HepG2 (cell line): ENCODE data around the gene RASD1. TPM values are rescaled to one million over a fixed set of nuclear protein-coding genes. Genes with fewer than 3 reads are reported as not detected.
A peak's percentile ranks its signal among the peaks of the same experiment; 100 is the strongest.

Source experiments
- ATAC-seq: fragments of 200-7000 bp; cut with Tn5 transposase; 3 replicates; pipeline ENCODE4 v1.9.1; 2020; ENCODE audit warnings: mild to moderate bottlenecking, moderate library complexity
- BruUV-seq: library from RNA; stranded (reverse); fragments of 400-500 nt; replicated peaks from 2 replicates; lab custom pipeline; 2021; lab: Mats Ljungman, UMichigan
- CTCF ChIA-PET: fragments of 300-600 bp; formaldehyde crosslinking; extraction: SDS; loops from one replicate; lab custom pipeline; 2021; ENCODE audit warnings: low total read pairs, inconsistent platforms, low intra/inter-chr PET ratio; lab: Yijun Ruan, JAX
- POLR2A ChIA-PET: fragments of 350-600 bp; sonication (Branson Sonifier 250); formaldehyde crosslinking; loops from one replicate; lab custom pipeline; 2020; ENCODE audit warnings: antibody characterized with exemption, inconsistent platforms; lab: Yijun Ruan, JAX
- DNase-seq: peaks from one replicate; pipeline ENCODE4 v3.0.0-alpha.2; 2015; ENCODE audit warnings: low spot score
- FAIRE-seq: peaks from 3 replicates; lab custom pipeline; 2011; peaks lifted over from hg19 to GRCh38; lab: Jason Lieb, UNC
- H2AFZ ChIP-seq: one replicate; pipeline ENCODE4 v1.6.1; 2011; ENCODE audit warnings: low read length, inconsistent platforms
- H3K27ac ChIP-seq: fragments of 300-600 bp; 3 replicates; pipeline ENCODE4 v1.8.0; 2011; ENCODE audit warnings: mixed run types, mild to moderate bottlenecking, mixed read lengths, low read length, inconsistent platforms; ENCODE audit not compliant: insufficient read depth; ENCODE audit errors: extremely low read length
- H3K27me3 ChIP-seq, 2 experiments: fragments of 200-600 bp in 1 of 2; 2 replicates in 1 of 2; 3 replicates in 1 of 2; pipeline versions ENCODE4 v1.6.0 to v1.8.0; 2011; ENCODE audit warnings: low read length in 2 of 2, mild to moderate bottlenecking in 2 of 2, moderate library complexity in 2 of 2, inconsistent platforms in 1 of 2; ENCODE audit not compliant: insufficient read depth in 2 of 2, control insufficient read depth in 1 of 2
- H3K36me3 ChIP-seq, 2 experiments: fragments of 200-600 bp in 1 of 2; replicated peaks in 1 of 2; 2 replicates in 1 of 2; 3 replicates in 1 of 2; pipeline versions ENCODE4 v1.5.1 to v1.8.0; 2011; ENCODE audit warnings: low read length in 2 of 2, inconsistent platforms in 1 of 2; ENCODE audit not compliant: insufficient read depth in 2 of 2, control insufficient read depth in 1 of 2
- H3K4me1 ChIP-seq: 2 replicates; pipeline ENCODE4 v1.5.1; 2012; ENCODE audit warnings: low read length, inconsistent platforms; ENCODE audit not compliant: insufficient read depth
- H3K4me2 ChIP-seq: 2 replicates; pipeline ENCODE4 v1.6.0; 2011; ENCODE audit warnings: low read depth, low read length, inconsistent platforms
- H3K4me3 ChIP-seq, 3 experiments: fragments of 200-600 bp in 1 of 3; sonication (generic), shearing (Covaris generic) in 1 of 3; replicated peaks in 1 of 3; 2 replicates each; pipeline ENCODE4 v1.5.1; 2011 to 2016; ENCODE audit warnings: low read length in 3 of 3, inconsistent platforms in 2 of 3, low read depth in 2 of 3, mild to moderate bottlenecking in 2 of 3, control low read depth in 1 of 3, mixed read lengths in 1 of 3; ENCODE audit not compliant: insufficient read depth in 1 of 3
- H3K79me2 ChIP-seq: one replicate; pipeline ENCODE4 v1.6.1; 2011; ENCODE audit warnings: low read length, inconsistent platforms; ENCODE audit not compliant: insufficient read depth
- H3K9ac ChIP-seq: 2 replicates; pipeline ENCODE4 v1.6.0; 2011; ENCODE audit warnings: mild to moderate bottlenecking, low read depth, low read length, inconsistent platforms; ENCODE audit not compliant: insufficient read depth
- H3K9me3 ChIP-seq: 2 replicates; pipeline ENCODE4 v1.5.1; 2012; ENCODE audit warnings: mild to moderate bottlenecking, low read length
- H4K20me1 ChIP-seq: 2 replicates; pipeline ENCODE4 v1.6.0; 2011; ENCODE audit warnings: inconsistent platforms, mild to moderate bottlenecking, low read length, moderate library complexity; ENCODE audit not compliant: insufficient read depth
- HMG20A ChIP-seq: IDR thresholded peaks from 2 replicates; pipeline ENCODE4 v1.6.1; 2016; ENCODE audit warnings: borderline replicate concordance
- ISL2 ChIP-seq: sonication (generic); formaldehyde crosslinking; IDR thresholded peaks from 2 replicates; pipeline ENCODE4 v1.5.0; 2020; ENCODE audit warnings: missing genetic modification reagents
- NBN ChIP-seq: fragments of 450-650 bp; conservative IDR thresholded peaks from 2 replicates; pipeline ENCODE4 v1.6.1; 2017
- NR1H2 ChIP-seq: sonication (generic); formaldehyde crosslinking; IDR thresholded peaks from 2 replicates; pipeline ENCODE4 v1.8.1; 2022; ENCODE audit warnings: low read depth, missing genetic modification reagents, borderline replicate concordance
- NR2F6 ChIP-seq, 2 experiments: IDR thresholded peaks; 2 replicates each; pipeline ENCODE4 v1.6.1; 2016; ENCODE audit warnings: antibody characterized with exemption in 1 of 2, mild to moderate bottlenecking in 1 of 2
- RARA ChIP-seq: IDR thresholded peaks from 2 replicates; pipeline ENCODE4 v1.6.1; 2016; ENCODE audit warnings: missing genetic modification reagents, missing compliant biosample characterization
- RFX3 ChIP-seq: IDR thresholded peaks from 2 replicates; pipeline ENCODE4 v1.6.1; 2016; ENCODE audit warnings: missing biosample characterization, missing genetic modification reagents
- RORA ChIP-seq: sonication (generic); formaldehyde crosslinking; IDR thresholded peaks from 2 replicates; pipeline ENCODE4 v1.5.0; 2020; ENCODE audit warnings: mild to moderate bottlenecking, missing genetic modification reagents, moderate library complexity
- RXRB ChIP-seq: IDR thresholded peaks from 2 replicates; pipeline ENCODE4 v1.6.1; 2016; ENCODE audit warnings: borderline replicate concordance, missing genetic modification reagents, missing compliant biosample characterization
- TOE1 ChIP-seq: sonication (generic); formaldehyde crosslinking; IDR thresholded peaks from 2 replicates; pipeline ENCODE4 v1.4.0; 2020; ENCODE audit warnings: mild to moderate bottlenecking, missing genetic modification reagents
- ZBTB1 ChIP-seq: sonication (generic); formaldehyde crosslinking; IDR thresholded peaks from 2 replicates; pipeline ENCODE4 v1.4.0; 2020; ENCODE audit warnings: missing genetic modification reagents, borderline replicate concordance
- ZKSCAN8 ChIP-seq: IDR thresholded peaks from 2 replicates; pipeline ENCODE4 v1.6.1; 2016; ENCODE audit warnings: borderline replicate concordance, missing genetic modification reagents, missing compliant biosample characterization
- ZNF713 ChIP-seq: sonication (generic); formaldehyde crosslinking; IDR thresholded peaks from 2 replicates; pipeline ENCODE4 v1.4.0; 2020; ENCODE audit warnings: mild to moderate bottlenecking, missing genetic modification reagents
- WGBS: methylation state at CpG from one replicate; pipeline ENCODE4 v1.1.6; 2017; ENCODE audit warnings: low lambda C conversion rate; 5-methylcytosine and 5-hydroxymethylcytosine counted together
- in situ Hi-C: cut with HindIII; loops from 2 replicates; pipeline ENCODE4 v1.10.0; 2017; ENCODE audit warnings: low pct_unique_long_range_greater_than_20kb; ENCODE audit not compliant: extremely low pct_ligation_motif_present
- intact Hi-C: fragments of 100-400 bp; cut with micrococcal nuclease; formaldehyde crosslinking; loops from one replicate; pipeline ENCODE4 v1.10.0; 2022; ENCODE audit not compliant: unreplicated experiment
- polyA plus RNA-seq, 8 experiments: library from polyadenylated mRNA; depleted of rRNA in 3 of 8; stranded (reverse) in 7 of 8; unstranded in 1 of 8; fragments of >200 nt; fragmentation: Illumina TruSeq in 4 of 8; extraction: Trizol in 4 of 8; gene quantifications; 2 replicates each; pipeline versions ENCODE4 v1.2.1 to v1.2.3, GENCODE V29; 2011 to 2016; ENCODE audit warnings: low read depth in 4 of 8, missing spikeins in 1 of 8, mixed read lengths in 1 of 8; ENCODE audit not compliant: insufficient read depth in 1 of 8
- total RNA-seq, 5 experiments: library from RNA; depleted of rRNA; stranded (reverse); fragments of >200 nt; fragmentation: Illumina TruSeq; extraction: Trizol; gene quantifications; 2 replicates each; pipeline ENCODE4 v1.2.3, GENCODE V29; 2016; ENCODE audit warnings: low read depth in 1 of 5
- TF ChIP-seq, protein P1 (sequence below), 2 experiments: IDR thresholded peaks; 2 replicates each; pipeline ENCODE4 v1.6.1; 2011 to 2012; ENCODE audit warnings: low read length in 2 of 2, borderline replicate concordance in 1 of 2, low read depth in 1 of 2, mild to moderate bottlenecking in 1 of 2, moderate library complexity in 1 of 2

The RASD1 gene
- total and polyA plus RNA-seq, 2 of the 13 experiments (the other 11 are each of a cell fraction or from before 2014, with no cell fraction given): 1.6 to 4.2 TPM

DNA sequence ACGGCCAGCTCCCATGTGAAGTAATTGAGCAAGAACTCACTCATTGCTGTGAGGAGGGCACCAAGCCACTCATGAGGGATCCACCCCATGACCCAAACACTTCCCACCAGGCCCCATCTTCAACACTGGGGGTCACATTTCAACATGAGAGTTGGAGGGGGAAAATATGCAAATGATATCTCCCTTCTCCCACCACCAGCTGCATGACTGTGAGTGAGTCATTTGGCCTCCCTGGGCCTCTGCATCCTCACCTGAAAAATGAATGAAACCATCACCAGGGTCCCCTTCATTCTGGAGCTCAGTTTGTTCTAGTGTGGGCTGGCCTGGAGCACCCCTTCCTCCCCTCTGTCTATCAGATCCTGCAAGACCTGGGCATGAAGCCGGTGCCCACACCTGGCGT lies 26.2 kb downstream of the RASD1 start:
- no peak for ATAC-seq
- intact Hi-C loops: no loop called here
- Histone ChIP-seq H2AFZ (no peak overlapping the region), H3K4me3 (no peak overlapping the region), H3K9me3 (no peaks in the 10 kb centered on the region), H3K4me2 (no peak overlapping the region), H3K27me3 (peaks cover 7 to 47% of the 10 kb centered on the region in 2 experiments; a peak in 4 of 5 replicates), H3K27ac (no peak overlapping the region), H4K20me1 (no peaks in the 10 kb centered on the region), H3K36me3 (no peaks in the 10 kb centered on the region), H3K79me2 (no peaks in the 10 kb centered on the region), H3K4me1 (peaks cover 49% of the 10 kb centered on the region), H3K9ac (no peak overlapping the region)
- in situ Hi-C loops: no loop called here
- ChIA-PET CTCF (no interaction called here), POLR2A (interaction anchor here (0.9 kb wide), 1 partner anchor 24 kb away, joined by 3 read pairs; no protein-coding TSS in a partner anchor)
- no TSS peak for BruUV-seq
- no peak for TF ChIP-seq ZBTB1
- 94% methylated on average over 2 of the region's 3 CpGs for WGBS
- no peak for DNase-seq
- no peak for FAIRE-seq

DNA sequence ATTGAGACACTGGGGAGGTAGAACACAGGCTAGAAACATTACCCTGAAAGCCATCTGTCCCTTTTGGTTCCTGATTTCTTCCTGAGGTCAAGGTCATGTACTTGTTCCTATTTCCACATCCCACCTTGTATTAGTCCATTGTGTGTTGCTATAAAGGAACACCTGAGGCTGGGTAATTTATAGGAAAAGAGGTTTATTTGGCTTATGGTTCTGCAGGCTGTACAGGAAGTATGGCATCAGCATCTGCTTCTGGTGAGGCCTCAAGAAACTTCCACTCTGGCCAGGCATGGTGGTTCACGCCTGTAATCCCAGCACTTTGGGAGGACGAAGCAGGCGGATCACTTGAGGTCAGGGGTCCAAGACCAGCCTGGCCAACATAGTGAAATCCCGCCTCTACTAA lies 26.8 kb downstream of the RASD1 start:
- Histone ChIP-seq H3K9me3 (no peaks in the 10 kb centered on the region), H4K20me1 (no peaks in the 10 kb centered on the region), H3K4me1 (peaks cover 51% of the 10 kb centered on the region), H3K4me2 (no peak overlapping the region), H3K36me3 (no peaks in the 10 kb centered on the region), H3K27ac (no peak overlapping the region), H2AFZ (no peak overlapping the region), H3K27me3 (peaks cover 7 to 44% of the 10 kb centered on the region in 2 experiments; a peak in 4 of 5 replicates), H3K79me2 (no peaks in the 10 kb centered on the region), H3K9ac (no peak overlapping the region), H3K4me3 (no peak overlapping the region)
- DNase-seq: no peak
- no peak for FAIRE-seq
- intact Hi-C loops (no loop called here), in situ Hi-C loops (no loop called here)
- CTCF ChIA-PET: no interaction called here
- ATAC-seq: no peak
- 98% methylated on average over 4 of the region's 4 CpGs for WGBS
- no TSS peak for BruUV-seq
- POLR2A ChIA-PET: interaction anchor here (1.6 kb wide), 1 partner anchor 23 kb away, joined by 5 read pairs; no protein-coding TSS in a partner anchor
- no peak for TF ChIP-seq NBN
- TF ChIP-seq NR1H2 (CRISPR knock-in tag): no peak
- TF ChIP-seq, protein P1, sequence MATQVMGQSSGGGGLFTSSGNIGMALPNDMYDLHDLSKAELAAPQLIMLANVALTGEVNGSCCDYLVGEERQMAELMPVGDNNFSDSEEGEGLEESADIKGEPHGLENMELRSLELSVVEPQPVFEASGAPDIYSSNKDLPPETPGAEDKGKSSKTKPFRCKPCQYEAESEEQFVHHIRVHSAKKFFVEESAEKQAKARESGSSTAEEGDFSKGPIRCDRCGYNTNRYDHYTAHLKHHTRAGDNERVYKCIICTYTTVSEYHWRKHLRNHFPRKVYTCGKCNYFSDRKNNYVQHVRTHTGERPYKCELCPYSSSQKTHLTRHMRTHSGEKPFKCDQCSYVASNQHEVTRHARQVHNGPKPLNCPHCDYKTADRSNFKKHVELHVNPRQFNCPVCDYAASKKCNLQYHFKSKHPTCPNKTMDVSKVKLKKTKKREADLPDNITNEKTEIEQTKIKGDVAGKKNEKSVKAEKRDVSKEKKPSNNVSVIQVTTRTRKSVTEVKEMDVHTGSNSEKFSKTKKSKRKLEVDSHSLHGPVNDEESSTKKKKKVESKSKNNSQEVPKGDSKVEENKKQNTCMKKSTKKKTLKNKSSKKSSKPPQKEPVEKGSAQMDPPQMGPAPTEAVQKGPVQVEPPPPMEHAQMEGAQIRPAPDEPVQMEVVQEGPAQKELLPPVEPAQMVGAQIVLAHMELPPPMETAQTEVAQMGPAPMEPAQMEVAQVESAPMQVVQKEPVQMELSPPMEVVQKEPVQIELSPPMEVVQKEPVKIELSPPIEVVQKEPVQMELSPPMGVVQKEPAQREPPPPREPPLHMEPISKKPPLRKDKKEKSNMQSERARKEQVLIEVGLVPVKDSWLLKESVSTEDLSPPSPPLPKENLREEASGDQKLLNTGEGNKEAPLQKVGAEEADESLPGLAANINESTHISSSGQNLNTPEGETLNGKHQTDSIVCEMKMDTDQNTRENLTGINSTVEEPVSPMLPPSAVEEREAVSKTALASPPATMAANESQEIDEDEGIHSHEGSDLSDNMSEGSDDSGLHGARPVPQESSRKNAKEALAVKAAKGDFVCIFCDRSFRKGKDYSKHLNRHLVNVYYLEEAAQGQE (IDR thresholded peaks at IDR 0.05; ENCODE audit: borderline replicate concordance in 1 of 2, low read depth in 1 of 2, low read length in 2 of 2): no peak
- no peak for TF ChIP-seq RFX3 (CRISPR knock-in tag)
- TF ChIP-seq RORA (CRISPR knock-in tag): no peak
- TF ChIP-seq ISL2 (CRISPR knock-in tag): no peak
- TF ChIP-seq ZNF713: no peak
- no peak for TF ChIP-seq TOE1 (CRISPR knock-in tag)
- 0 out of 2 replicates have a peak, but pooled peaks have one; percentile 26 for TF ChIP-seq HMG20A (CRISPR knock-in tag)
- TF ChIP-seq RARA (CRISPR knock-in tag): peak; percentile 66
- TF ChIP-seq NR2F6 (IDR thresholded peaks at IDR 0.05): 0 out of 2 replicates have a peak, but pooled peaks have one; percentile 34
- peak; percentile 44; the same call in 1 of the 2 replicates for TF ChIP-seq NR2F6 (CRISPR knock-in tag; IDR thresholded peaks at IDR 0.05)
- no peak for TF ChIP-seq ZKSCAN8 (CRISPR knock-in tag)
- peak; percentile 30; the same call in 1 of the 2 replicates for TF ChIP-seq RXRB (CRISPR knock-in tag)
